ENCODE measurements around the gene PDZRN3.

PDZRN3 gene

GRCh38 chr3:73616056-73616455, 8.7 kb downstream of the PDZRN3 start:
- DNase-seq (ENCODE audit: extremely low read depth, low read depth): no peak
- H3K4me3 ChIP-seq (replicated peaks; ENCODE audit: low read depth, low read length): no peak overlapping the region
- no peak for TF ChIP-seq CTCF (IDR thresholded peaks at IDR 0.05; ENCODE audit: low read depth, low read length, missing control alignments)

- no peak for TF ChIP-seq CTCF (IDR thresholded peaks at IDR 0.05; ENCODE audit: low read depth, low read length, missing control alignments)
- no peak for DNase-seq (ENCODE audit: extremely low read depth, low read depth)
- no peak overlapping the region for H3K4me3 ChIP-seq (replicated peaks; ENCODE audit: low read depth, low read length)
Observed at GRCh38 chr3:73614419-73614818, 10.3 kb downstream of the PDZRN3 start.

- TF ChIP-seq CTCF (IDR thresholded peaks at IDR 0.05; ENCODE audit: low read depth, low read length, missing control alignments): no peak
Observed at GRCh38 chr3:73611176-73611575, 13.6 kb downstream of the PDZRN3 start.

GRCh38 chr3:73610493-73610892, 14.2 kb downstream of the PDZRN3 start:
- no peak overlapping the region for H3K4me3 ChIP-seq (replicated peaks; ENCODE audit: low read depth, low read length)
- TF ChIP-seq CTCF (IDR thresholded peaks at IDR 0.05; ENCODE audit: low read depth, low read length, missing control alignments): no peak
- no peak for DNase-seq (ENCODE audit: extremely low read depth, low read depth)

More at GRCh38 chr3:73611176-73611575, 13.6 kb downstream of the PDZRN3 start:
- H3K4me3 ChIP-seq (replicated peaks; ENCODE audit: low read depth, low read length): no peak overlapping the region
- DNase-seq (ENCODE audit: extremely low read depth, low read depth): no peak

GRCh38 chr3:73609655-73610054, 15.1 kb downstream of the PDZRN3 start:
- TF ChIP-seq CTCF (IDR thresholded peaks at IDR 0.05; ENCODE audit: low read depth, low read length, missing control alignments): no peak
- DNase-seq (ENCODE audit: extremely low read depth, low read depth): no peak
- H3K4me3 ChIP-seq (replicated peaks; ENCODE audit: low read depth, low read length): no peak overlapping the region

- TF ChIP-seq CTCF (IDR thresholded peaks at IDR 0.05; ENCODE audit: low read depth, low read length, missing control alignments): no peak
- DNase-seq (ENCODE audit: extremely low read depth, low read depth): no peak
- H3K4me3 ChIP-seq (replicated peaks; ENCODE audit: low read depth, low read length): no peak overlapping the region
Observed at GRCh38 chr3:73609315-73609641, 15.5 kb downstream of the PDZRN3 start.

All from HFF-Myc (cell line).